Measurements from ENCODE around the gene CD80. TPM values are rescaled to one million over a fixed set of nuclear protein-coding genes. Genes with fewer than 3 reads are reported as not detected.

The CD80 gene
- polyA plus RNA-seq, 1 donor from 2014 or later: 9.3 TPM

GRCh38 chr3:119508172-119508845, 51.1 kb downstream of the CD80 start:
- Mint-ChIP-seq H3K36me3 (no peaks in the 10 kb centered on the region), H3K27ac (peak overlapping the region in 1 of 3 donors; percentile 47), H3K9me3 (no peaks in the 10 kb centered on the region), H3K4me1 (peaks cover 4 to 9% (median 9%) of the 10 kb centered on the region in 3 donors), H3K4me3 (no peak overlapping the region), H3K27me3 (no peaks in the 10 kb centered on the region)

GRCh38 chr3:119507404-119507803, 52.0 kb downstream of the CD80 start:
- Mint-ChIP-seq H3K27ac (no peak overlapping the region), H3K4me1 (peaks cover 4 to 9% (median 9%) of the 10 kb centered on the region in 3 donors), H3K36me3 (no peaks in the 10 kb centered on the region), H3K4me3 (peak overlapping the region in 1 of 4 donors; percentile 9), H3K9me3 (no peaks in the 10 kb centered on the region), H3K27me3 (no peaks in the 10 kb centered on the region)

GRCh38 chr3:119506631-119507030, 52.8 kb downstream of the CD80 start:
- Mint-ChIP-seq H3K36me3 (no peaks in the 10 kb centered on the region), H3K9me3 (no peaks in the 10 kb centered on the region), H3K27ac (peak overlapping the region in 1 of 3 donors; percentile 54), H3K4me1 (peaks cover 6 to 12% (median 11%) of the 10 kb centered on the region in 3 donors), H3K27me3 (no peaks in the 10 kb centered on the region), H3K4me3 (peak overlapping the region in 1 of 4 donors; percentile 49)

- peaks cover 16 to 26% (median 23%) of the 10 kb centered on the region in 3 donors for H3K4me1 Mint-ChIP-seq
- H3K36me3 Mint-ChIP-seq: peaks cover 2% of the 10 kb centered on the region
- H3K9me3 Mint-ChIP-seq: no peaks in the 10 kb centered on the region
- H3K27me3 Mint-ChIP-seq: no peaks in the 10 kb centered on the region
- H3K27ac Mint-ChIP-seq: peak overlapping the region in 1 of 3 donors; percentile 53
- H3K4me3 Mint-ChIP-seq: peak overlapping the region in 3 of 4 donors; percentile 23 to 99 (median 65)
Observed at GRCh38 chr3:119500901-119501300, 58.5 kb downstream of the CD80 start.

GRCh38 chr3:119500265-119500664, 59.1 kb downstream of the CD80 start:
- Mint-ChIP-seq H3K4me3 (peak overlapping the region in 3 of 4 donors; percentile 23 to 99 (median 65)), H3K27ac (peak overlapping the region in 1 of 3 donors; percentile 53), H3K36me3 (peaks cover 2% of the 10 kb centered on the region), H3K9me3 (no peaks in the 10 kb centered on the region), H3K27me3 (no peaks in the 10 kb centered on the region), H3K4me1 (peaks cover 16 to 26% (median 23%) of the 10 kb centered on the region in 3 donors)

- Mint-ChIP-seq H3K4me1 (peaks cover 16 to 26% (median 22%) of the 10 kb centered on the region in 3 donors), H3K4me3 (peak within 1 kb of the TSS; percentile 97 to 100 (median 99)), H3K27ac (peak within 1 kb of the TSS; percentile 96 to 99 (median 97)), H3K36me3 (peaks cover 2% of the 10 kb centered on the region), H3K9me3 (no peaks in the 10 kb centered on the region), H3K27me3 (no peaks in the 10 kb centered on the region)
Observed at GRCh38 chr3:119498186-119499011, 61.0 kb downstream of the CD80 start, which contains the start of gene TIMMDC1. Gene TIMMDC1 (plus strand): TSS chr3:119498547. CDS start chr3:119498734, 187 bp downstream.

- peak overlapping the region; percentile 97 to 100 (median 99) for H3K4me3 Mint-ChIP-seq
- H3K27me3 Mint-ChIP-seq: no peaks in the 10 kb centered on the region
- peak overlapping the region; percentile 96 to 99 (median 97) for H3K27ac Mint-ChIP-seq
- no peaks in the 10 kb centered on the region for H3K9me3 Mint-ChIP-seq
- H3K36me3 Mint-ChIP-seq: peaks cover 5% of the 10 kb centered on the region
- H3K4me1 Mint-ChIP-seq: peaks cover 16 to 26% (median 22%) of the 10 kb centered on the region in 3 donors
Observed at GRCh38 chr3:119497820-119498185, 61.6 kb downstream of the CD80 start.

GRCh38 chr3:119494597-119494996, 64.8 kb downstream of the CD80 start:
- Mint-ChIP-seq H3K27ac (no peak overlapping the region), H3K27me3 (no peaks in the 10 kb centered on the region), H3K9me3 (no peaks in the 10 kb centered on the region), H3K4me3 (peak overlapping the region in 1 of 4 donors; percentile 99), H3K36me3 (peaks cover 7% of the 10 kb centered on the region), H3K4me1 (peaks cover 5 to 8% (median 6%) of the 10 kb centered on the region in 3 donors)

GRCh38 chr3:119492810-119493209, 66.6 kb downstream of the CD80 start:
- H3K4me3 Mint-ChIP-seq: no peak overlapping the region
- no peaks in the 10 kb centered on the region for H3K27me3 Mint-ChIP-seq
- no peak overlapping the region for H3K27ac Mint-ChIP-seq
- H3K36me3 Mint-ChIP-seq: peaks cover 5% of the 10 kb centered on the region
- H3K9me3 Mint-ChIP-seq: no peaks in the 10 kb centered on the region
- H3K4me1 Mint-ChIP-seq: peaks cover 0 to 4% (median 1%) of the 10 kb centered on the region in 3 donors

- Mint-ChIP-seq H3K4me1 (peaks cover 0 to 1% (median 0%) of the 10 kb centered on the region in 3 donors), H3K27me3 (no peaks in the 10 kb centered on the region), H3K36me3 (peaks cover 5% of the 10 kb centered on the region), H3K9me3 (no peaks in the 10 kb centered on the region), H3K4me3 (no peak overlapping the region), H3K27ac (no peak overlapping the region)
Observed at GRCh38 chr3:119492128-119492527, 67.3 kb downstream of the CD80 start.

GRCh38 chr3:119490153-119490552, 69.3 kb downstream of the CD80 start:
- no peaks in the 10 kb centered on the region for H3K9me3 Mint-ChIP-seq
- peaks cover 5% of the 10 kb centered on the region for H3K36me3 Mint-ChIP-seq
- no peaks in the 10 kb centered on the region for H3K27me3 Mint-ChIP-seq
- H3K27ac Mint-ChIP-seq: no peak overlapping the region
- peaks cover 0 to 1% (median 0%) of the 10 kb centered on the region in 3 donors for H3K4me1 Mint-ChIP-seq
- no peak overlapping the region for H3K4me3 Mint-ChIP-seq

- Mint-ChIP-seq H3K4me1 (peaks cover 0 to 3% (median 0%) of the 10 kb centered on the region in 3 donors), H3K9me3 (no peaks in the 10 kb centered on the region), H3K27me3 (no peaks in the 10 kb centered on the region), H3K36me3 (peaks cover 6% of the 10 kb centered on the region), H3K27ac (no peak overlapping the region), H3K4me3 (no peak overlapping the region)
Observed at GRCh38 chr3:119485563-119485962, 73.9 kb downstream of the CD80 start.

- H3K4me3 Mint-ChIP-seq: no peak overlapping the region
- peaks cover 6% of the 10 kb centered on the region for H3K36me3 Mint-ChIP-seq
- peaks cover 0 to 3% (median 1%) of the 10 kb centered on the region in 3 donors for H3K4me1 Mint-ChIP-seq
- H3K27ac Mint-ChIP-seq: no peak overlapping the region
- H3K27me3 Mint-ChIP-seq: no peaks in the 10 kb centered on the region
- H3K9me3 Mint-ChIP-seq: no peaks in the 10 kb centered on the region
Observed at GRCh38 chr3:119483101-119483500, 76.3 kb downstream of the CD80 start.

- H3K36me3 Mint-ChIP-seq: peaks cover 12% of the 10 kb centered on the region
- H3K27me3 Mint-ChIP-seq: no peaks in the 10 kb centered on the region
- no peak overlapping the region for H3K27ac Mint-ChIP-seq
- H3K9me3 Mint-ChIP-seq: no peaks in the 10 kb centered on the region
- peaks cover 0 to 3% (median 1%) of the 10 kb centered on the region in 3 donors for H3K4me1 Mint-ChIP-seq
- no peak overlapping the region for H3K4me3 Mint-ChIP-seq
Observed at GRCh38 chr3:119481079-119481478, 78.3 kb downstream of the CD80 start.
